Measurements from ENCODE around the gene CATSPERD. TPM values are rescaled to one million over a fixed set of nuclear protein-coding genes. Genes with fewer than 3 reads are reported as not detected.

Gene CATSPERD
- total RNA-seq, 4 donors from 2014 or later: 0.27 to 0.47 TPM; not detected in 2

DNA sequence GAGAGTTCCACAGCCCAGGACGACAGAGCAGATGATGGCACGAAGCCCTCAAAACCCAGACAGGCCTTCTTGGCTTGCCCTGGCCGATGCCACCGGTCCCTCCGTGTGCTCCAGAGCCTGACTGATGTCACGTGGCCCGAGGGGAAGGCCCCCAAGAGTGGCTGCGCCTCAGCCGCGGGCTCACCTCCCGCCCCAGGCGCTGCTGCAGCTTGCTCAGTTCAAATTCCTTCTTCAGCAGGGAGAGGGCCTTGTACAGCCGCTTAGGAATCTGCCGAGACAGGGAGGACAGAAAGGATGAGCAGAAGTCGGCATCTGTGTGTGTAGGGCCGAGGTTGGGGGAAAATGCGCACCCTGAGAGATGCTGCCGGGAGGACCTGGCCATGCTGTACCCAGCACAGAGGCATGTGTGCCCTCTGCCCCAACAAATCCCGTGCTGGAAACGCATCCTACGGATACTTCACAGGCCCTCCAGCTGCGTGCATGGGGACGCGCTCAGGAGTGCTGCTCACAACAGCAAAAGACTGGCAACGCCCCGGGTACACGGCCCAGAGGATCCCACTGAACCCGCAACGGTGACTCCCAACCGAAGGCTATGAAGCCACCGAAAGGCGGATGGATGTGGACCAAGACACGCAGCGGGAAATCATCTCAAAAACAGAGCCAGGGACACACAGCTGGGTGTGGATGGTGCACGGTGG lies 13.4 kb upstream of the CATSPERD start:
- Histone ChIP-seq H3K4me1 (no peaks in the 10 kb centered on the region), H3K27ac (no peak overlapping the region), H3K27me3 (no peaks in the 10 kb centered on the region), H3K9me3 (no peaks in the 10 kb centered on the region), H3K4me3 (no peak overlapping the region), H3K36me3 (peaks cover 0 to 96% of the 10 kb centered on the region in 2 donors)
- TF ChIP-seq POLR2AphosphoS5 (IDR thresholded peaks at IDR 0.05): no peak
- TF ChIP-seq, protein P1, sequence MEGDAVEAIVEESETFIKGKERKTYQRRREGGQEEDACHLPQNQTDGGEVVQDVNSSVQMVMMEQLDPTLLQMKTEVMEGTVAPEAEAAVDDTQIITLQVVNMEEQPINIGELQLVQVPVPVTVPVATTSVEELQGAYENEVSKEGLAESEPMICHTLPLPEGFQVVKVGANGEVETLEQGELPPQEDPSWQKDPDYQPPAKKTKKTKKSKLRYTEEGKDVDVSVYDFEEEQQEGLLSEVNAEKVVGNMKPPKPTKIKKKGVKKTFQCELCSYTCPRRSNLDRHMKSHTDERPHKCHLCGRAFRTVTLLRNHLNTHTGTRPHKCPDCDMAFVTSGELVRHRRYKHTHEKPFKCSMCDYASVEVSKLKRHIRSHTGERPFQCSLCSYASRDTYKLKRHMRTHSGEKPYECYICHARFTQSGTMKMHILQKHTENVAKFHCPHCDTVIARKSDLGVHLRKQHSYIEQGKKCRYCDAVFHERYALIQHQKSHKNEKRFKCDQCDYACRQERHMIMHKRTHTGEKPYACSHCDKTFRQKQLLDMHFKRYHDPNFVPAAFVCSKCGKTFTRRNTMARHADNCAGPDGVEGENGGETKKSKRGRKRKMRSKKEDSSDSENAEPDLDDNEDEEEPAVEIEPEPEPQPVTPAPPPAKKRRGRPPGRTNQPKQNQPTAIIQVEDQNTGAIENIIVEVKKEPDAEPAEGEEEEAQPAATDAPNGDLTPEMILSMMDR (IDR thresholded peaks at IDR 0.05): no peak
- TF ChIP-seq POLR2A (IDR thresholded peaks at IDR 0.05): no peak
- 94% methylated on average over 7 to 9 of the region's 35 CpGs for WGBS, 2 donors (ENCODE audit: low coverage in 1 of 2)
- ATAC-seq: no peak

DNA sequence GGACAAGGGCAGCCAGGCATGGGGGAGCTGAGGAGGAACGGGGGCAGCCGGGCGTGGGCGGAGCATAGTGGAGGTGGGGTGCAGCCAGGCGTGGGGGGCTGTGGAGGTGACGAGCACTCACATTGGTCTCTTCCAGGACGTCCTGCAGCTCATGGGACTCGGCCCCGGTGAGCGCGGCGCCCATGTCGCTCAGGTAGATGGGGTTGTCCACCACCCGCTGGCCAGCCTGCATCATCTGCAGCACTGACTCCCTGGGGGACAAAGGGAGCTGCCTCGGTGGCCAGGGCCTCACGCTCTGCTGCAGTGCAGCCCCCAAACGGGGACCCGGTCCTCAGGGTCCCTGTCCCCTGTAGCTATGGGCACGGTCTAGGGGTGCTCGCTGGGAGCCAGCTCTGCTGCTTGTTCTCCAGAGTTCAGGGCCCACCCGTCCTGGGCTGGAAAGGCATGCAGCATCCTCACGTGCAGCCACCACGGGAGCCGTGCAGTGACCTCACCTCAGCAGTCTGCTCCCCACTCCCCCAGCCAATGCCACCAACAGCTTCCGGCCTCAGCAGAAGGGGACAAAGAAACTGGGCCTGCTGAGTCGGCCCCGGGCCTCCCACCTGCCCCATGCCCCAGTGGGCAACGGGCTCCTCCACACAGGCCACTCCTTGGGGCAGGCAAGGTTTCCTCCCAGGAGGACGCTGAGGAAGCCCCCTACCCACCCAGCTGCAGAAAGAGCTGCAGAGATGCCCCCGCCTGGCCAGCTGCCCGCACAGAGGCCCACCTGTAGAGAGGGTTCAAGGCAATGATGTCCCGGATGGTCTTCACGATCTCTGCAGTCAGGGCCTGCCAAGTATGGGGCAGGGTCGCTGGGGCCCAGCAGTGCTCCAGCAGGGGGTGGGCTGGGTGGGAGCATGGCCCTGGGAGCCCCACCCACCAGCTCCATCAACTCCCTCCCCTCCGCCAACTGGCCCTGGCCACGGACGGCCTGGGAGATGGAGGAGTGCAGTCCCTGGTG lies 12.6 kb upstream of the CATSPERD start:
- H3K9me3 ChIP-seq: no peaks in the 10 kb centered on the region
- H3K4me3 ChIP-seq: no peak overlapping the region
- WGBS, 2 donors (ENCODE audit: low coverage in 1 of 2): 91 to 100% methylated on average over 3 to 10 of the region's 37 CpGs
- H3K36me3 ChIP-seq: peaks cover 0 to 100% of the 10 kb centered on the region in 2 donors
- H3K4me1 ChIP-seq: no peaks in the 10 kb centered on the region
- TF ChIP-seq, protein P1 (IDR thresholded peaks at IDR 0.05): no peak
- TF ChIP-seq POLR2A (IDR thresholded peaks at IDR 0.05): no peak
- TF ChIP-seq EP300 (IDR thresholded peaks at IDR 0.05): no peak
- TF ChIP-seq POLR2AphosphoS5 (IDR thresholded peaks at IDR 0.05): no peak
- ATAC-seq: no peak
- no peaks in the 10 kb centered on the region for H3K27me3 ChIP-seq
- no peak overlapping the region for H3K27ac ChIP-seq

- no peaks in the 10 kb centered on the region for H3K4me1 ChIP-seq
- H3K36me3 ChIP-seq: peaks cover 0 to 84% of the 10 kb centered on the region in 2 donors
- H3K9me3 ChIP-seq: no peaks in the 10 kb centered on the region
- TF ChIP-seq, protein P1 (IDR thresholded peaks at IDR 0.05): no peak
- TF ChIP-seq POLR2A (IDR thresholded peaks at IDR 0.05) (no peak), EP300 (IDR thresholded peaks at IDR 0.05) (no peak), POLR2AphosphoS5 (IDR thresholded peaks at IDR 0.05) (no peak)
- no peak for ATAC-seq
- no peaks in the 10 kb centered on the region for H3K27me3 ChIP-seq
- H3K4me3 ChIP-seq: no peak overlapping the region
- 95 to 100% methylated on average over 1 to 2 of the region's 8 CpGs for WGBS, 2 donors (ENCODE audit: low coverage in 1 of 2)
- no peak overlapping the region for H3K27ac ChIP-seq
Measured at GRCh38 chr19:5711025-5711424, 9.4 kb upstream of the CATSPERD start.

- WGBS, 2 donors (ENCODE audit: low coverage in 1 of 2): 77 to 91% methylated on average over 6 to 7 of the region's 25 CpGs
Measured at GRCh38 chr19:5711713-5712161, 8.7 kb upstream of the CATSPERD start.

More at GRCh38 chr19:5711713-5712161, 8.7 kb upstream of the CATSPERD start:
- Histone ChIP-seq H3K36me3 (peaks cover 0 to 77% of the 10 kb centered on the region in 2 donors), H3K27ac (no peak overlapping the region), H3K9me3 (no peaks in the 10 kb centered on the region), H3K4me3 (no peak overlapping the region), H3K4me1 (peaks cover 0 to 5% (median 0%) of the 10 kb centered on the region in 3 donors), H3K27me3 (no peaks in the 10 kb centered on the region)
- no peak for ATAC-seq
- TF ChIP-seq POLR2AphosphoS5 (IDR thresholded peaks at IDR 0.05) (no peak), EP300 (IDR thresholded peaks at IDR 0.05) (no peak), POLR2A (IDR thresholded peaks at IDR 0.05) (no peak)
- TF ChIP-seq, protein P1 (IDR thresholded peaks at IDR 0.05): no peak

Measured in gastroesophageal sphincter (tissue), 4 donors.